Umbilical cord (tissue), 2 donors: ENCODE data around the gene FGF19. TPM values are rescaled to one million over a fixed set of nuclear protein-coding genes. Genes with fewer than 3 reads are reported as not detected.

ENCODE experiments used
- DNase-seq: peaks from one replicate; pipeline ENCODE4 v3.0.0-alpha.2; 2015; ENCODE audit warnings: low spot score
- total RNA-seq: library from RNA; depleted of rRNA; stranded (reverse); fragments of >200 nt; gene quantifications from one replicate; pipeline ENCODE4 v1.2.3, GENCODE V29; 2014; ENCODE audit warnings: low replicate concordance; ENCODE audit not compliant: insufficient read depth

FGF19 gene
- 1.4 TPM for total RNA-seq

GRCh38 chr11:69703768-69704507 lies at the start of gene FGF19:
Gene FGF19 (minus strand): TSS chr11:69704022. CDS start chr11:69703876, 146 bp downstream.
- no peak for DNase-seq

- no peak for DNase-seq
Observed at GRCh38 chr11:69752890-69753289, 49.1 kb upstream of the FGF19 start.

GRCh38 chr11:69750875-69751597 lies 47.2 kb upstream of the FGF19 start:
- DNase-seq: no peak

GRCh38 chr11:69750108-69750850 lies 46.5 kb upstream of the FGF19 start:
- no peak for DNase-seq

GRCh38 chr11:69748637-69749036 lies 44.8 kb upstream of the FGF19 start:
- DNase-seq: no peak

- peak; percentile 79 for DNase-seq
Observed at GRCh38 chr11:69746752-69747742, 43.2 kb upstream of the FGF19 start.

GRCh38 chr11:69746140-69746539 lies 42.3 kb upstream of the FGF19 start:
- DNase-seq: no peak

GRCh38 chr11:69745201-69745600 lies 41.4 kb upstream of the FGF19 start:
- no peak for DNase-seq

- peak; percentile 62 for DNase-seq
Observed at GRCh38 chr11:69744435-69744834, 40.6 kb upstream of the FGF19 start.

GRCh38 chr11:69734841-69735240 lies 31.0 kb upstream of the FGF19 start:
- DNase-seq: no peak

- DNase-seq: no peak
Observed at GRCh38 chr11:69734367-69734766, 30.5 kb upstream of the FGF19 start.

GRCh38 chr11:69732910-69733309 lies 29.1 kb upstream of the FGF19 start:
- DNase-seq: no peak

- no peak for DNase-seq
Observed at GRCh38 chr11:69731110-69731509, 27.3 kb upstream of the FGF19 start.

GRCh38 chr11:69730500-69730899 lies 26.7 kb upstream of the FGF19 start:
- DNase-seq: no peak

- DNase-seq: no peak
Observed at GRCh38 chr11:69729252-69729651, 25.4 kb upstream of the FGF19 start.

GRCh38 chr11:69727266-69727665 lies 23.4 kb upstream of the FGF19 start:
- no peak for DNase-seq

GRCh38 chr11:69726481-69726880 lies 22.7 kb upstream of the FGF19 start:
- no peak for DNase-seq

GRCh38 chr11:69726019-69726418 lies 22.2 kb upstream of the FGF19 start:
- no peak for DNase-seq

- DNase-seq: no peak
Observed at GRCh38 chr11:69721745-69722144, 17.9 kb upstream of the FGF19 start.

- DNase-seq: no peak
Observed at GRCh38 chr11:69721106-69721505, 17.3 kb upstream of the FGF19 start.

GRCh38 chr11:69718912-69719311 lies 15.1 kb upstream of the FGF19 start:
- no peak for DNase-seq
